Right ventricle myocardium superior (tissue), 1 donor: ENCODE data around the gene CCDC106. TPM values are rescaled to one million over a fixed set of nuclear protein-coding genes. Genes with fewer than 3 reads are reported as not detected.

Experiments used
- ATAC-seq: fragments of 200-7000 bp; cut with Tn5 transposase; one replicate; pipeline ENCODE4 v1.9.1; 2020; ENCODE audit warnings: mild to moderate bottlenecking; ENCODE audit not compliant: poor library complexity
- DNase-seq: peaks from one replicate; pipeline ENCODE4 v3.0.0-alpha.2; 2020
- intact Hi-C: fragments of 100-400 bp; cut with DNase I; formaldehyde crosslinking; loops from one replicate; pipeline ENCODE4 v1.11.2; 2022
- total RNA-seq: library from RNA; stranded (reverse); fragmentation: NEBNext Ultra II Directional; extraction: Animal tissue kit (Norgen Biotek cat#: 25700); gene quantifications from one replicate; pipeline ENCODE4 v1.2.1, GENCODE V29; 2021
- donor health status: DM: no; HTN: yes; CAD: no; lungs with severe emphysema.

The CCDC106 gene
- total RNA-seq, 1 donor from 2014 or later = 20.5 TPM

- peak; percentile 39 for DNase-seq
- ATAC-seq = no peak
- intact Hi-C loops = no loop called here
These were observed 3.7 kb upstream of the CCDC106 start for GRCh38 chr19:55644191-55644833.

DNA sequence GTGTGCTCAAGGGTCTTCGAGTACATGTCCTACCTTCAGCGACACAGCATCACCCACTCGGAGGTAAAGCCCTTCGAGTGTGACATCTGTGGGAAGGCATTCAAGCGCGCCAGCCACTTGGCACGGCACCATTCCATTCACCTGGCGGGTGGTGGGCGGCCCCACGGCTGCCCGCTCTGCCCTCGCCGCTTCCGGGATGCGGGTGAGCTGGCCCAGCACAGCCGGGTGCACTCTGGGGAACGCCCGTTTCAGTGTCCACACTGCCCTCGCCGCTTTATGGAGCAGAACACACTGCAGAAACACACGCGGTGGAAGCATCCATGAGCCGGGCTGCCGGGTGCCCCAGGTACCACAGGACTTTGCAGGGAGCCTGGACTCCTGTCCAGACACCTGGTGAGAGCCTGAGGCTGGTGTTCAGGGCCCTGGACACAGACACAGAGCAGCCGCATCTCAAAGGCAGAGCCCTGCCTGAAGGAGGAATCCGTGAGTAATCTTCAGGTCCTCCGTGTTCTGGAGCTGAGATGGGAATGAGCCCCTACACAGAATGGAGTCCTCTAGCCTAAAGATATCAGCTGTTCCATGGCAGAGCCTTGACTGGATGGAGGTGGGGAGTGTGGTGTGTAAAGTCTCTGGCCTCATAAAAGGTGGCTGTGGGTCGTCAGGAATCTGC is 3.0 kb upstream of the CCDC106 start:
- ATAC-seq = no peak
- intact Hi-C loops = no loop called here
- peak; percentile 36 for DNase-seq

DNA sequence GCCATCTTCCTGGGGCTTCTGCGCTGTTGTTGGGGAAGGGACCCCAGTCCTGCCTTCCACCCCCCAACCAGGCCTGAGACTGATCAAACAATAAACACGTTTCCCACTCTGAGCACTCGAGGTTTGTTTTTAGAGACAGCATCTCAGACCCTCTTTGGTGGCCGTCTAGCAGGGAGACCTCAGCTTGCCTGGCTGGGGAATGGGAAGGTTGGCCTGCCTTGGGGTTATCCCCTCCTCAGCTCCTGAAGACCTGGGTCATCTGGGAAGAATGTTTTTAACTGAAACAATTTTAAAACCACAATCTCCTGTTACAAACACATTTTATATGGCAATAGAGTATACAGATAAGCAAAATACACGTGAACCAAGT is 2.5 kb upstream of the CCDC106 start:
- no peak for ATAC-seq
- intact Hi-C loops = no loop called here
- no peak for DNase-seq

DNA sequence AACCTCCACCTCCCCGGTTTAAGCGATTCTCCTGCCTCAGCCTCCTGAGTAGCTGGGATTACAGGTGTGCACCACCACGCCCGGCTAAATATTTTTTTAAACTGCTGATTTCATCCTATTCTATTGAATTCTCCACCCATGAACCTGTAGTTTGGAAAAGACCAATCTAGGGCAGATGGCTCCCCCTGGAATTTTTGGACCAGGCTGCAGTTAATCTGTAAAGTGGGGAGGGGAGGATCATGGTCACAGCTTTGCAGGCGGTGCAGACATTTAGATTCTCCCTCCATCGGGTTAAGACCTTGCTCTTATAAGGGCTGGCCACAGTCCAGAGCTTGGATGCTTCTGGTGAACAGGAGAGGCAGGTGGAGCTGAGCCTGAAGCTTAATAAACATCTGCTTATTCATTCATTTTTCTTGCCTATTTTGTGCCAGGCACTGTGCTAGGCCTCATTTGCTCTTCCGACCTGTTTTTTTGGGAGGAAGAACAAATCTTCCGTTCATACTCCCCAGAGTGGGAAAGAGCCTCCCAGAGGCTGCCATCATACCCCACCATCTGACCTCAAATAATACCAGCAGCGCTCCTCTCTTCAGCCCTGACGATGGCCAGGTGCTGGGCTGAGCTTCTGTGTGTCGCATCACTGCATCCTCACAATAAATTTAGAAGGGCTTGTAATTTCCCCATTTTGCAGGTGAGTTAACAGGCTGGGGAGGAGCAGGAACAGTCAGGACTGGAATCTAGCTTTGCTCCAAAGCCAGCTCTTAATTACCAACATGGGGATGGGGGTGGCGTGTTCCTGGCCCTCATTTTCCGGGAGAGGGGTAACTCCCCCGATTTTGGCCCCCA is 902 bp upstream of the CCDC106 start:
- no peak for ATAC-seq
- intact Hi-C loops = no loop called here

DNA sequence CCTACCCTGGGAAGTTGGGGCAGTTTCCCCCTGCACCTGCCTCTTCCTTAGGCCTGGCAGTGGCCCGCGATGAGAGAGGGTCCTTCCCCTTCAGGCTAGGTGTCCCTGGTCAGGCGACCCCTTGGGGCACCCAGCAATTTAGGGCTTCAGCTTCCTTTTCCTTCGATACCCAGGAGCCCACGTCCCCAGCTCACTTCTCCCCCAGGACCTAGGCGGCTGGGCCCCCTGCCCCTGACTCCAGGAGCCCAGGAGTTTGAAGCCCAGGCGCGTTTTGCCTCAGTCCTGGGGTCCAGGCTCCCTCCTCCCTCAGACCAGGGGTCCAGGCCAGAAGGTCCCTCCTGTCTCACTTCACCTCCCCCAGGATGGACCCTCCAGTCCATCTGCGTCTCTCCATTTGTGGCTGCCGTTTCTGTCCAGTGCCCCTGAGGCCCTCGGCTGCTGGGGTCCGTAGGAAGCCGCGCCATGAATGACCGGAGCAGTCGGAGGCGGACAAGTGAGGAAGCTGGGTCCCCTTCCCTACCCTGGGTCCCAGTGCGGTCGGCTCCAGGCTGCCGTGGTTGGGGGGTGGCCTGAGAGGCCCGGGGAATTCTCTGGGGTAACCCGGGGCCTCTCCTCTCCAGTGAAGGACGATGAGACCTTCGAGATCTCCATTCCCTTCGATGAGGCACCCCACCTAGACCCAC is 714 bp downstream of the CCDC106 start:
- ATAC-seq (no peak), DNase-seq (peak; percentile 27)
- intact Hi-C loops = no loop called here

More for the DNA sequence above, 902 bp upstream of the CCDC106 start:
- no peak for DNase-seq

DNA sequence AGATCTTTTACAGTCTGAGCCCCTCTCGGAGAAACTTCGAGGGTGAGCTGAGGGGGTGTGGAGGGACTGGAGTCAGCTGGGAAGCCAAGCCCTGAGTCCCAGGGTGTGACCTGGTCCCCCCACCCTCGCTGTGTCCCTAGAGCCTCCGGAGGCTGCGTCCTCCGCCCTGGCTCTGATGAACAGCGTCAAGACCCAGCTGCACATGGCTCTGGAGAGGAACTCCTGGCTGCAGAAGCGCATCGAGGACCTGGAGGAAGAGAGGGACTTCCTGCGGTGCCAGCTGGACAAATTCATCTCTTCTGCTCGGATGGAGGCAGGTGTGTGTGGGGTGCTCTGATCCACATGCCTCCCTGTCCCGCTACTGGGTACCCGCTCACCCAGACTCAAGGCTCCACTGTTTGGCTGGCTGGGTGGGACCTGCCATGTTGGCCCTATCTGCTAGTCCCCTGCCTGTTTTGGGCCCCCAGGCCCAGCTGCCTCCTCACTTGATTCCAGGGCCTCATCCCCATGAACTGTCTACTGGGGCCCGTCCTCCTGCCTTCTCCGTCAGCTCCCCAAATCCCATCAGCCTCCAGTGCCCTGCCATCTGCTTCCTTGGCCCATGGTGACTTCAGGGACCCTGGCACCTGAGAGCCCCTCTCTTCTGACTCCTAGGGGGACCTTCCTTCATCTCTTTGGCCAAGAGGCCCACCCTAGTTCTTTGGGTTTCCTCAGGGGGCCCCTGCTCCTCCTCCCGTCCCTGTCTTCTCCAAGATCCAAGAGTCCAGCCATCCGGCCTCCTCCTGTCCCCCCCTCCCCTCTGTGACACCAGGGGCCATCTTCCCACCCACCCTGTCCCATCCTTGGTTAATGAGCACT is 1.5 kb downstream of the CCDC106 start:
- DNase-seq (peak; percentile 41), ATAC-seq (no peak)
- intact Hi-C loops = no loop called here

DNA sequence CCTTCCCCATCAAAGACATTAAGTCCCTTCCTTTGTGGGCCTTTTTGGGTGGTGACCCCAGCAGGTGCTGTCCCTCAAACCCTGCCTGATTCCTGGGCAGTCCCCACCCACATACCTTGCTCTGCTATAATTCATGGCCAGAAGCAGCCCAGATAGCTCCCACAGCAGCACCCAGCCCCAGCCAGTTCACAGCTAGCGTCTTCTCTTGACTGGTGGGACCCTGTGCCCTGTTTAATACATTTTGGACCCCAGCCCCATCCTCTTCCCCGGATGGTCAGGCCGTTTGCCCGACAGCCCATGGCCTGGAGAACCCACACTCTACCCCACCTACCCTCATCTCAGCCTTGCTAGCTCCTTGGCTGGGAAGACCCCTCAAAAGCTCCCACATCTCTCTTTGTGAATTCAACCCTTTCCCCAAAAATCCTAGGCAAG is 2.1 kb downstream of the CCDC106 start:
- intact Hi-C loops = no loop called here
- DNase-seq (peak; percentile 29), ATAC-seq (no peak)

GRCh38 chr19:55650602-55651230 is 2.7 kb downstream of the CCDC106 start:
- no peak for ATAC-seq
- intact Hi-C loops = no loop called here
- peak; percentile 35 for DNase-seq

- no peak for ATAC-seq
- intact Hi-C loops = no loop called here
These were observed 3.2 kb downstream of the CCDC106 start for GRCh38 chr19:55651236-55651635.

DNA sequence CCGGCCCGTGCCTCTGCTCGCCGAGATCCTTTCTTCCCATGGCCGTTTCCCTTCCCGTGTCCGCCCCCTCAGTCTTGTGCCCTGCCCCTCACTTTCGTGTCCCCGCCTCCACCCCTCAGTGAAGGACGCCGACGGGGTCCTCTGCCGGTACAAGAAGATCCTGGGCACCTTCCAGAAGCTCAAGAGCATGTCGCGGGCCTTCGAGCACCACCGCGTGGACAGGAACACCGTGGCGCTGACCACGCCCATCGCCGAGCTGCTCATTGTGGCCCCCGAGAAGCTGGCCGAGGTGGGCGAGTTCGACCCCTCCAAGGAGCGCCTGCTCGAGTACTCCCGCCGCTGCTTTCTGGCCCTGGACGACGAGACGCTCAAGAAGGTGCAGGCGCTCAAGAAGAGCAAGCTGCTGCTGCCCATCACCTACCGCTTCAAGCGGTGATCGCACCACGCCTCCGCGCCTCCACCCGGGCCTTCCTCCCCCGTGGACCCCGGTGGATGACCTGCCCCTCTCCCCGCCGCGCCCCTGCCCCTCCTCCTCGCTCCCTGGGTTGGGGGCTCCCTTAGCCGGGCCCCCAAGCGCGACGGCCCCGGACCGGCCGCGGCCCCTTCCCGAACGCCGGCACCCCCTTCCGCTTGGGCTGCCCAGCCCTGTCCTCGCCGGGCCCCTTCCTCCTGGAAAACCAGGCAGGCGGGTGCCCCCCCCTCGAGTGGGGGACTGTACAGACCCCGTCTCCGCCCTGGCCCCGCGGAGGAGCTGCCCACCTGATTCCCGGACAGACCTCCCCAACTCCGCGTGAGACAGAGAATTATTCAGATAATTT is 4.5 kb downstream of the CCDC106 start:
- intact Hi-C loops = no loop called here
- ATAC-seq = no peak
- peak; percentile 61 for DNase-seq

More at GRCh38 chr19:55651236-55651635, 3.2 kb downstream of the CCDC106 start:
- DNase-seq = peak; percentile 31

DNA sequence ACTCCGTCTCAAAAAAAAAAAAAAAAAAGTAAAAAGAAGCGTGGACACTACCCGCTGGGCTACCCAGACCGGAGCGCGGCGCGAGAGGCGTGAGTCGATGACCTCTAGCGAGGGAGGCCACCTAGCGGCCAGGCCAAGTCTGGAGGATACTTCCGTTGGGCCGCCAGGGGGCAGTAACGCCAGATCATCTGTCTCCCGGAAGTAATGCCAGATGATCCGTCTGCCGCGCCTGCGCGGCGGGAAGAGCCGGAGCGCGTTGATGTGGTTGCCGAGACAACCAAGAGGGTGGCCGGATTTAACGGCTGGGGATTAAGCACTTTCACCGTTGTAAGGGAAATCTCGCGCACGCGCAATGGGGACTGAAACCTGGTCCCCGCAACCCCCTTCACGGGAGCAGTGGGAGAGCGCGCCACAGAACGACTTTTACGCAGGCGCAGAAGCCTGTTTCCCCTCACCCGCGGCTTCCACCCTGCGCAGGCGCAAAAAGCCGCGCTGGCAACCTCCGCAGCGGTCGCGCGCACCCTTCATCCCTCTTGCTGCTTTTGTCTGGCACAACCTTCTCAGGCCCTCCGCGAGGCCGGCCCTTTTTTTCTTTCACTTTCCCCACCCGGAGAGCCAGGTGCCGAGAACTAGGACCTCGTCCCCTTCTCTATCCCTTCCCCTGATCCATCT is 5.8 kb downstream of the CCDC106 start:
- peak; percentile 98 for DNase-seq
- ATAC-seq = peak; percentile 78
- intact Hi-C loops = no loop called here

DNA sequence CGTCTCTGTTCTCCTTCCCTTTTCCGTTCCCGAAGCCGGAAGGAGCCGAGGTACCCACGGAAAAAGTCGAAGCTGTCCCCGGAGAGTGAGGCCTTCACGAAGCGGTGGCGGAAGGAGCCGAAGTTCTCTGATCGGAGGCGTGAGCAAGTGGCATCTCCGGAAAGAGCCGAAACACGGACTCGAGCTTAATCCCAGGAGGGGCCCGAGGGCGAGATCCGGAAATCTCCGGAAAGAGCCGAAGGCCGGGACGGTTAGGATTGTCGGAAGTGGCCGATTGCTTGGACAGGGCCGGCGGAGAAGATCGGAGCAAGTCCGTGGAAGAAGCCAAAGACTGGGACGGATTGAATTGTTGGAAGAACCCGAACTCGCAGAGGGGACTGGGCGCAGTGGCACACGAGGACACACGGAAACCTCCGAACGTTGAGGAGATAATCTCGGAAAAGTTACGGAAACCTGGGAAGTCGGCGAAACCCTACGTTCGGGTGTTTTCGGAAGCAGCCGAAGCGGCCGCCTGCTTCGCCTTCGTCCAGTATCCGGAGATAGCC is 6.4 kb downstream of the CCDC106 start:
- intact Hi-C loops = no loop called here
- peak; percentile 79 for ATAC-seq
- peak; percentile 99 for DNase-seq

DNA sequence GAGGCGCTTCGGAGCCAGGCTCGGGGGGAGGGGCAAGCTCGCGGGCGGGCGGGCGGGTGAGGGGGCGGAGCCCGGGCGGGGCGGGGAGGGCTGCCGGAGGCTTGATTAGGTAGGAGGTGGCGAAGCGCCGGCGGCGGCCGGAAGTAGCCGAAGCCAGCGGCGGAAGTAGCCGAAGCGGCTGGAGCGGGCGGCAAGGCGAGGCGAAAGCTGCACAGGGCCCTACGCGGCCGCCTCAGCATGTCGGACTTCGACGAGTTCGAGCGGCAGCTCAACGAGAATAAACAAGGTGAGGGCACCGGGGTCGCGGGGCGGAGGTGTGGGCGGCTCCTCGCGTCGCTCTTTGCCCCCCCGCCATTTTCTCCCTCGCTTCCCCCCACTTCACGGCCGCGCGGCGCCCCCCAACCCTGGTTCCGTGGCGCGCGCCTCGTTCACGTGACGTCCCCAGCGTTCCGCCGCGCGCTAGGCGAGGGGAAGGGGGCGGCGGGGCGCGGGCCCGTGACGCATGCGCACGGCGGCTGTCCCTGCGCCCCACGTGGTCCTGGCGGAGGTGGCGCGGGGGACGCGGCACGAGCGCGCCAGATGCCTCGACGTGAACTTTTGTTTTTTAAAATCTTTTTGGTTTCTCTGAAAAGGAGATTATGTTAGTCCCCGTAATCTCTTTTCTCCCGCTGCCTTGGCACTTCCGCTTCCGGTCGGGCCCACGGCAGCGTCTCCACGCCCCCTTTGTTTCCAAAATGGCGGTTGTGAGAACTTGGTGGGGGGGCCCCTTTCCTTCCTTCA is 7.0 kb downstream of the CCDC106 start, which contains the start of gene U2AF2:
Gene U2AF2, plus strand, starts transcription at position 168 of the 780 bp plus-strand sequence. Its CDS starts 70 bp downstream, at position 238.
- ATAC-seq (peak; percentile 65), DNase-seq (peak; percentile 97)
- intact Hi-C loops = no loop called here

- intact Hi-C loops = no loop called here
- DNase-seq = no peak
- ATAC-seq = no peak
These were observed 7.6 kb downstream of the CCDC106 start for GRCh38 chr19:55655648-55656040.

GRCh38 chr19:55656552-55656951 is 8.5 kb downstream of the CCDC106 start:
- DNase-seq (no peak), ATAC-seq (no peak)
- intact Hi-C loops = no loop called here
